HEK293 (cell line): ENCODE measurements around the gene NOL3.

Experiments used
- CTCF ChIA-PET: fragments of 350-600 bp; formaldehyde crosslinking; extraction: SDS; loops from one replicate; lab custom pipeline; 2021; ENCODE audit warnings: antibody characterized with exemption; lab: Yijun Ruan, JAX
- POLR2A ChIA-PET: fragments of 300-600 bp; formaldehyde crosslinking; extraction: SDS; loops from one replicate; lab custom pipeline; 2020; ENCODE audit warnings: antibody characterized with exemption, inconsistent platforms; lab: Yijun Ruan, JAX
- H3K27ac ChIP-seq: fragments of 200-500 bp; sonication (Bioruptor generic); 2 replicates; pipeline ENCODE4 v1.5.1; 2014; ENCODE audit warnings: low read depth, low read length, control low read depth, inconsistent platforms; ENCODE audit errors: extremely low read depth
- H3K36me3 ChIP-seq, 2 experiments: fragments of 200-500 bp in 1 of 2; sonication (Bioruptor generic) in 1 of 2; 1 replicate in 1 of 2; 2 replicates in 1 of 2; pipeline ENCODE4 v1.5.1; 2014 to 2017; ENCODE audit warnings: inconsistent platforms in 2 of 2, low read length in 2 of 2; ENCODE audit not compliant: control insufficient read depth in 2 of 2, insufficient read depth in 1 of 2
- H3K4me1 ChIP-seq: fragments of 200-500 bp; sonication (Bioruptor generic); 2 replicates; pipeline ENCODE4 v1.5.1; 2014; ENCODE audit warnings: mild to moderate bottlenecking, low read length, inconsistent platforms; ENCODE audit not compliant: control insufficient read depth, insufficient read depth
- H3K4me3 ChIP-seq: 2 replicates; pipeline ENCODE4 v1.5.1; 2011; ENCODE audit warnings: low read depth, mild to moderate bottlenecking, control low read depth, low read length, moderate library complexity
- H3K9me3 ChIP-seq: fragments of 200-500 bp; sonication (Bioruptor generic); 2 replicates; pipeline ENCODE4 v1.5.1; 2014; ENCODE audit warnings: low read depth, low read length, inconsistent platforms; ENCODE audit not compliant: control insufficient read depth, insufficient read depth
- GLIS1 ChIP-seq: fragments of 450-650 bp; formaldehyde crosslinking; IDR thresholded peaks from 2 replicates; pipeline ENCODE4 v1.5.1; 2016; ENCODE audit warnings: missing biosample characterization, missing genetic modification characterization
- PBX3 ChIP-seq: sonication (generic); formaldehyde crosslinking; IDR thresholded peaks from 2 replicates; pipeline ENCODE4 v1.8.1; 2022; ENCODE audit warnings: mild to moderate bottlenecking, moderate library complexity, missing genetic modification reagents
- RBAK ChIP-seq: fragments of 450-650 bp; formaldehyde crosslinking; IDR thresholded peaks from 2 replicates; pipeline ENCODE4 v1.5.1; 2016; ENCODE audit warnings: missing biosample characterization, missing genetic modification characterization
- REPIN1 ChIP-seq: fragments of 450-650 bp; formaldehyde crosslinking; IDR thresholded peaks from 2 replicates; pipeline ENCODE4 v1.5.1; 2017; ENCODE audit warnings: missing biosample characterization, missing genetic modification characterization, low read depth
- SCRT2 ChIP-seq: fragments of 450-650 bp; formaldehyde crosslinking; IDR thresholded peaks from 2 replicates; pipeline ENCODE4 v1.5.1; 2016; ENCODE audit warnings: missing biosample characterization, missing genetic modification characterization
- ZIC2 ChIP-seq: fragments of 450-650 bp; formaldehyde crosslinking; IDR thresholded peaks from 2 replicates; pipeline ENCODE4 v1.5.1; 2016; ENCODE audit warnings: missing biosample characterization, missing genetic modification characterization
- ZNF174 ChIP-seq: fragments of 450-650 bp; formaldehyde crosslinking; IDR thresholded peaks from 2 replicates; pipeline ENCODE4 v1.5.0; 2017; ENCODE audit warnings: missing biosample characterization, mild to moderate bottlenecking, missing genetic modification characterization
- ZNF513 ChIP-seq: fragments of 450-650 bp; IDR thresholded peaks from 2 replicates; pipeline ENCODE4 v1.5.1; 2018; ENCODE audit warnings: missing biosample characterization, missing genetic modification characterization
- ZNF664 ChIP-seq: fragments of 450-650 bp; formaldehyde crosslinking; IDR thresholded peaks from 2 replicates; pipeline ENCODE4 v1.5.1; 2016; ENCODE audit warnings: missing biosample characterization, missing genetic modification characterization
- ZSCAN18 ChIP-seq: fragments of 450-650 bp; formaldehyde crosslinking; IDR thresholded peaks from 2 replicates; pipeline ENCODE4 v1.5.1; 2016; ENCODE audit warnings: missing biosample characterization, missing genetic modification characterization
- TF ChIP-seq, protein P1 (sequence below): fragments of 450-650 bp; formaldehyde crosslinking; IDR thresholded peaks from 2 replicates; pipeline ENCODE4 v1.5.1; 2017; ENCODE audit warnings: missing biosample characterization, missing genetic modification characterization
- TF ChIP-seq, protein P2 (sequence below): fragments of 450-650 bp; formaldehyde crosslinking; IDR thresholded peaks from 2 replicates; pipeline ENCODE4 v1.5.1; 2016; ENCODE audit warnings: missing biosample characterization, missing genetic modification characterization

The NOL3 gene

DNA sequence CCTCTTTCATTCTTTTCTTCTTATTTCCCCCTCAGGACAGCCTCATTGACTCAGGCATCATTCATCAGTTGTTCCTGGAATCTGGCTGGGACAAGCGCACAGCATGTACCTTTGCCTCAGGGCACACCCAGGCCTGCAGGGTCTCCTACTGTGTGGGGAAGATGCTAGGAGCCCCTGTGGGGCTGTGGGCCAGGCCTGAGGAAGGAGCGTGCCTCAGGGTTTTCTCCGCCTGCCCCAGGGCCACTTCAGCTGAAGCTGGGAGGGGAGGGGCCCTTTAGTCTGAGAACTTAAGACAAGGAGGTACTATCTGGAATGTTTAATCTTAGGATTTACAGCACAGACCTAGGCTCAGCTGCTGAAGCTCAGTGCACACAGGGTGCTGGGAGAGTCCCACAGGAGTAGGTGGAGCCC is 36.5 kb downstream of the NOL3 start:
- ChIA-PET POLR2A (interaction anchor here (3.2 kb wide), 1 partner anchor 9 kb away, joined by 11 read pairs; the partner anchor contains the start of gene ELMO3), CTCF (interaction anchor here (0.6 kb wide), 1 partner anchor 55 kb away, joined by 6 read pairs; no protein-coding TSS in a partner anchor)
- Histone ChIP-seq H3K36me3 (peaks cover 0 to 41% of the 10 kb centered on the region in 2 experiments; a peak in 1 of 3 replicates), H3K27ac (no peak overlapping the region), H3K9me3 (no peaks in the 10 kb centered on the region), H3K4me3 (no peak overlapping the region), H3K4me1 (no peaks in the 10 kb centered on the region)
- TF ChIP-seq REPIN1 (tag by site-specific recombination), result no peak
- TF ChIP-seq ZIC2 (tag by site-specific recombination), result peak; percentile 81
- no peak for TF ChIP-seq PBX3
- TF ChIP-seq, protein P1, sequence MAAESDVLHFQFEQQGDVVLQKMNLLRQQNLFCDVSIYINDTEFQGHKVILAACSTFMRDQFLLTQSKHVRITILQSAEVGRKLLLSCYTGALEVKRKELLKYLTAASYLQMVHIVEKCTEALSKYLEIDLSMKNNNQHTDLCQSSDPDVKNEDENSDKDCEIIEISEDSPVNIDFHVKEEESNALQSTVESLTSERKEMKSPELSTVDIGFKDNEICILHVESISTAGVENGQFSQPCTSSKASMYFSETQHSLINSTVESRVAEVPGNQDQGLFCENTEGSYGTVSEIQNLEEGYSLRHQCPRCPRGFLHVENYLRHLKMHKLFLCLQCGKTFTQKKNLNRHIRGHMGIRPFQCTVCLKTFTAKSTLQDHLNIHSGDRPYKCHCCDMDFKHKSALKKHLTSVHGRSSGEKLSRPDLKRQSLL (tag by site-specific recombination), result no peak

DNA sequence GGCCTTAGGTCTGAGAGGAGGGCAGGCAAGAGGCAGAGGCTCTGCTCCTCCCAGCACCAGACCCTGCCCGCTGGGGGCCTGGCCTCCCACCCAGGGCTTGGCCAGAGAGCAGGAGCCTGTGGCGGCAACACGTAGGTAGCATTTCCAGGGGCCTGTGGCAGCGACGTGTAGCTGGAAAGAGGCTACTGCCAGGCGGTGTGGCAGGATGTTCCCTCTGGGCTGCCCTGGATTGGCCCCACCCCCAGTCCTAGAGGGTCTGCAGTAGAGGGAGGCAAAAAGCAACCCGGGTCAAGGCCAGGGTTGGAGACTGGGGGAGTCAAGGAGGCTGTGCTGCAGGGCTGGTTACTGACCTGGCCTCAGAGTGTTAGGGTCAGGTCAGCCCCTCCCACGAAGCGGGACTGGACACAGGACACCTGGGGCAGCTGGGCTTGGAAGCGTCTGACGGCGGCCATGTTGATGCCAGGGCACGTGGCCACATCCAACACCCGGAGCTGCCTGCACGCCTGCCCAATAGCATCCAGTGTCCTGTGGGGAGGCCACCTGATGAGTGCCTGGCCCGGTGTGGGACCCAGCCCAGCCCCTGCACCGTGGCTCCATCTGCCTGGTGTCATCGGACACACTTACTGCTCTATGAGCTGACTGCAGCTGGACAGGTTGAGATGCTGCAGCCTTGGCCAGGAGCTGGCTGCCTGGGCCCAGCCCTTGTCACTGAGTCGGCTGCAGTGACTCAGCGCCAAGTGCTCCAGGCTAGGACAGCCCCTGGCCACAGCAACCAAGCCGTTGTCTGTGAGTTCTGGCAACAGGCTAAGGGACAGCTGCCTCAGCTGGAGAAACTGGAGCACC is 37.1 kb downstream of the NOL3 start:
- Histone ChIP-seq H3K36me3 (peaks cover 0 to 34% of the 10 kb centered on the region in 2 experiments; a peak in 1 of 3 replicates), H3K4me1 (no peaks in the 10 kb centered on the region), H3K27ac (no peak overlapping the region), H3K4me3 (no peak overlapping the region), H3K9me3 (no peaks in the 10 kb centered on the region)
- ChIA-PET CTCF (interaction anchor here (0.6 to 1.6 kb wide), 4 partner anchors 9 to 455 kb away, joined by 3 to 6 read pairs (median 4); partner anchors contain the start of gene ELMO3), POLR2A (interaction anchor here (0.9 to 3.2 kb wide), 6 partner anchors 9 to 39 kb away, joined by 4 to 11 read pairs (median 4); partner anchors contain the start of genes E2F4, ELMO3 and TMEM208)
- TF ChIP-seq ZSCAN18 (tag by site-specific recombination) (no peak), GLIS1 (tag by site-specific recombination) (peak; percentile 42; the same call in 1 of the 2 replicates), ZNF513 (no peak), SCRT2 (0 out of 2 replicates have a peak, but pooled peaks have one; percentile 34), ZNF174 (tag by site-specific recombination) (no peak)

- Histone ChIP-seq H3K4me3 (no peak overlapping the region), H3K4me1 (no peaks in the 10 kb centered on the region), H3K9me3 (no peaks in the 10 kb centered on the region), H3K36me3 (peaks cover 0 to 26% of the 10 kb centered on the region in 2 experiments; a peak in 1 of 3 replicates), H3K27ac (no peak overlapping the region)
- CTCF ChIA-PET, result interaction anchor here (1.4 to 1.6 kb wide), 2 partner anchors 10 to 11 kb away, joined by 3 to 6 read pairs; partner anchors contain the start of gene ELMO3
- POLR2A ChIA-PET, result interaction anchor here (0.7 to 3.2 kb wide), 7 partner anchors 10 to 38 kb away, joined by 3 to 11 read pairs (median 4); partner anchors contain the start of genes E2F4, ELMO3 and TMEM208
- TF ChIP-seq RBAK (tag by site-specific recombination) (no peak), ZSCAN18 (tag by site-specific recombination) (no peak), ZNF664 (tag by site-specific recombination) (no peak)
- TF ChIP-seq, protein P2, sequence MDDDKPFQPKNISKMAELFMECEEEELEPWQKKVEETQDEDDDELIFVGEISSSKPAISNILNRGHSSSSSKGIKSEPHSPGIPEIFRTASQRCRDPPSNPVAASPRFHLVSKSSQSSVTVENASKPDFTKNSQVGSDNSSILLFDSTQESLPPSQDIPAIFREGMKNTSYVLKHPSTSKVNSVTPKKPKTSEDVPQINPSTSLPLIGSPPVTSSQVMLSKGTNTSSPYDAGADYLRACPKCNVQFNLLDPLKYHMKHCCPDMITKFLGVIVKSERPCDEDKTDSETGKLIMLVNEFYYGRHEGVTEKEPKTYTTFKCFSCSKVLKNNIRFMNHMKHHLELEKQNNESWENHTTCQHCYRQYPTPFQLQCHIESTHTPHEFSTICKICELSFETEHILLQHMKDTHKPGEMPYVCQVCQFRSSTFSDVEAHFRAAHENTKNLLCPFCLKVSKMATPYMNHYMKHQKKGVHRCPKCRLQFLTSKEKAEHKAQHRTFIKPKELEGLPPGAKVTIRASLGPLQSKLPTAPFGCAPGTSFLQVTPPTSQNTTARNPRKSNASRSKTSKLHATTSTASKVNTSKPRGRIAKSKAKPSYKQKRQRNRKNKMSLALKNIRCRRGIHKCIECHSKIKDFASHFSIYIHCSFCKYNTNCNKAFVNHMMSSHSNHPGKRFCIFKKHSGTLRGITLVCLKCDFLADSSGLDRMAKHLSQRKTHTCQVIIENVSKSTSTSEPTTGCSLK (tag by site-specific recombination), result no peak
These were observed 38.0 kb downstream of the NOL3 start for GRCh38 chr16:67208154-67208896.
